ENCODE results near the gene ADGRG2.

- TF ChIP-seq CTCF (IDR thresholded peaks at IDR 0.05) (no peak), POLR2A (IDR thresholded peaks at IDR 0.05) (no peak)
Measured at GRCh38 chrX:19168609-19169008, 46.3 kb upstream of the ADGRG2 start.

Measured in breast epithelium (tissue), 3 donors.